ENCODE measurements around the gene L3MBTL4. TPM values are rescaled to one million over a fixed set of nuclear protein-coding genes. Genes with fewer than 3 reads are reported as not detected.

L3MBTL4 gene
- under 1 TPM; 0.40 to 0.49 (median 0.42) TPM for total RNA-seq

GRCh38 chr18:6414723-6415417, at the start of gene L3MBTL4:
Gene L3MBTL4, minus strand, starts transcription at chr18:6414911. Its CDS starts 103,286 bp downstream, at chr18:6311625.
- Mint-ChIP-seq H3K4me3 (peak within 1 kb of the TSS; percentile 73), H3K9me3 (no peaks in the 10 kb centered on the region), H3K27me3 (ENCODE audit: low read depth) (peaks cover 28% of the 10 kb centered on the region), H3K36me3 (ENCODE audit: insufficient read depth) (no peaks in the 10 kb centered on the region), H3K4me1 (ENCODE audit: low read depth) (peaks cover 9% of the 10 kb centered on the region)
- ATAC-seq, result peak; percentile 33 to 36
- no peak for DNase-seq

- Mint-ChIP-seq H3K36me3 (ENCODE audit: insufficient read depth) (no peaks in the 10 kb centered on the region), H3K4me3 (no peak overlapping the region), H3K4me1 (ENCODE audit: low read depth) (no peaks in the 10 kb centered on the region), H3K27me3 (ENCODE audit: low read depth) (no peaks in the 10 kb centered on the region), H3K9me3 (no peaks in the 10 kb centered on the region)
- ATAC-seq (no peak), DNase-seq (no peak)
Measured at GRCh38 chr18:6452194-6452593, 37.5 kb upstream of the L3MBTL4 start.

- ATAC-seq, result no peak
- no peaks in the 10 kb centered on the region for H3K27me3 Mint-ChIP-seq (ENCODE audit: low read depth)
- no peaks in the 10 kb centered on the region for H3K4me1 Mint-ChIP-seq (ENCODE audit: low read depth)
- no peaks in the 10 kb centered on the region for H3K36me3 Mint-ChIP-seq (ENCODE audit: insufficient read depth)
- H3K4me3 Mint-ChIP-seq, result no peak overlapping the region
- DNase-seq, result no peak
- no peaks in the 10 kb centered on the region for H3K9me3 Mint-ChIP-seq
Measured at GRCh38 chr18:6449213-6449612, 34.5 kb upstream of the L3MBTL4 start.

GRCh38 chr18:6444466-6445228, 29.9 kb upstream of the L3MBTL4 start:
- no peaks in the 10 kb centered on the region for H3K36me3 Mint-ChIP-seq (ENCODE audit: insufficient read depth)
- no peak overlapping the region for H3K4me3 Mint-ChIP-seq
- ATAC-seq (no peak), DNase-seq (no peak)
- peaks cover 3% of the 10 kb centered on the region for H3K27me3 Mint-ChIP-seq (ENCODE audit: low read depth)
- no peaks in the 10 kb centered on the region for H3K4me1 Mint-ChIP-seq (ENCODE audit: low read depth)
- H3K9me3 Mint-ChIP-seq, result no peaks in the 10 kb centered on the region

GRCh38 chr18:6441200-6441599, 26.5 kb upstream of the L3MBTL4 start:
- DNase-seq (no peak), ATAC-seq (no peak)
- Mint-ChIP-seq H3K4me1 (ENCODE audit: low read depth) (no peaks in the 10 kb centered on the region), H3K27me3 (ENCODE audit: low read depth) (peaks cover 3% of the 10 kb centered on the region), H3K4me3 (no peak overlapping the region), H3K9me3 (no peaks in the 10 kb centered on the region), H3K36me3 (ENCODE audit: insufficient read depth) (no peaks in the 10 kb centered on the region)

GRCh38 chr18:6437937-6438818, 23.5 kb upstream of the L3MBTL4 start:
- H3K36me3 Mint-ChIP-seq (ENCODE audit: insufficient read depth), result no peaks in the 10 kb centered on the region
- peaks cover 3% of the 10 kb centered on the region for H3K27me3 Mint-ChIP-seq (ENCODE audit: low read depth)
- H3K4me1 Mint-ChIP-seq (ENCODE audit: low read depth), result no peaks in the 10 kb centered on the region
- H3K9me3 Mint-ChIP-seq, result no peaks in the 10 kb centered on the region
- DNase-seq (no peak), ATAC-seq (no peak)
- no peak overlapping the region for H3K4me3 Mint-ChIP-seq

- no peaks in the 10 kb centered on the region for H3K36me3 Mint-ChIP-seq (ENCODE audit: insufficient read depth)
- DNase-seq (no peak), ATAC-seq (no peak)
Measured at GRCh38 chr18:6435731-6436130, 21.0 kb upstream of the L3MBTL4 start.

GRCh38 chr18:6434987-6435709, 20.4 kb upstream of the L3MBTL4 start:
- Mint-ChIP-seq H3K9me3 (no peaks in the 10 kb centered on the region), H3K36me3 (ENCODE audit: insufficient read depth) (no peaks in the 10 kb centered on the region), H3K4me3 (no peak overlapping the region), H3K27me3 (ENCODE audit: low read depth) (no peaks in the 10 kb centered on the region), H3K4me1 (ENCODE audit: low read depth) (no peaks in the 10 kb centered on the region)
- no peak for ATAC-seq
- DNase-seq, result no peak

More at GRCh38 chr18:6435731-6436130, 21.0 kb upstream of the L3MBTL4 start:
- no peaks in the 10 kb centered on the region for H3K9me3 Mint-ChIP-seq
- H3K4me3 Mint-ChIP-seq, result no peak overlapping the region
- no peaks in the 10 kb centered on the region for H3K27me3 Mint-ChIP-seq (ENCODE audit: low read depth)
- H3K4me1 Mint-ChIP-seq (ENCODE audit: low read depth), result no peaks in the 10 kb centered on the region

- Mint-ChIP-seq H3K4me3 (no peak overlapping the region), H3K4me1 (ENCODE audit: low read depth) (no peaks in the 10 kb centered on the region), H3K36me3 (ENCODE audit: insufficient read depth) (no peaks in the 10 kb centered on the region), H3K27me3 (ENCODE audit: low read depth) (no peaks in the 10 kb centered on the region), H3K9me3 (no peaks in the 10 kb centered on the region)
- ATAC-seq, result no peak
- DNase-seq, result no peak
Measured at GRCh38 chr18:6434481-6434880, 19.8 kb upstream of the L3MBTL4 start.

- no peak for ATAC-seq
- no peaks in the 10 kb centered on the region for H3K9me3 Mint-ChIP-seq
- no peaks in the 10 kb centered on the region for H3K36me3 Mint-ChIP-seq (ENCODE audit: insufficient read depth)
- H3K4me1 Mint-ChIP-seq (ENCODE audit: low read depth), result no peaks in the 10 kb centered on the region
- H3K27me3 Mint-ChIP-seq (ENCODE audit: low read depth), result no peaks in the 10 kb centered on the region
- no peak for DNase-seq
- no peak overlapping the region for H3K4me3 Mint-ChIP-seq
Measured at GRCh38 chr18:6431659-6432318, 17.1 kb upstream of the L3MBTL4 start.

GRCh38 chr18:6428851-6429395, 14.2 kb upstream of the L3MBTL4 start:
- no peaks in the 10 kb centered on the region for H3K4me1 Mint-ChIP-seq (ENCODE audit: low read depth)
- DNase-seq (no peak), ATAC-seq (no peak)
- no peaks in the 10 kb centered on the region for H3K27me3 Mint-ChIP-seq (ENCODE audit: low read depth)
- H3K9me3 Mint-ChIP-seq, result no peaks in the 10 kb centered on the region
- H3K36me3 Mint-ChIP-seq (ENCODE audit: insufficient read depth), result no peaks in the 10 kb centered on the region
- no peak overlapping the region for H3K4me3 Mint-ChIP-seq

GRCh38 chr18:6427286-6427685, 12.6 kb upstream of the L3MBTL4 start:
- Mint-ChIP-seq H3K9me3 (no peaks in the 10 kb centered on the region), H3K27me3 (ENCODE audit: low read depth) (no peaks in the 10 kb centered on the region)
- no peak for DNase-seq

GRCh38 chr18:6423289-6423688, 8.6 kb upstream of the L3MBTL4 start:
- no peak for DNase-seq
- no peaks in the 10 kb centered on the region for H3K27me3 Mint-ChIP-seq (ENCODE audit: low read depth)
- no peak for ATAC-seq
- no peak overlapping the region for H3K4me3 Mint-ChIP-seq
- H3K4me1 Mint-ChIP-seq (ENCODE audit: low read depth), result no peaks in the 10 kb centered on the region
- H3K36me3 Mint-ChIP-seq (ENCODE audit: insufficient read depth), result no peaks in the 10 kb centered on the region
- peaks cover 5% of the 10 kb centered on the region for H3K9me3 Mint-ChIP-seq

More at GRCh38 chr18:6427286-6427685, 12.6 kb upstream of the L3MBTL4 start:
- ATAC-seq, result no peak
- Mint-ChIP-seq H3K4me1 (ENCODE audit: low read depth) (no peaks in the 10 kb centered on the region), H3K36me3 (ENCODE audit: insufficient read depth) (no peaks in the 10 kb centered on the region), H3K4me3 (no peak overlapping the region)
